RWPE2 (cell line): Measurements from ENCODE around the gene GRM4.

Experiments
- ATAC-seq: fragments of 200-7000 bp; cut with Tn5 transposase; 3 replicates; pipeline ENCODE4 v1.9.1; 2021; ENCODE audit warnings: low read depth
- DNase-seq: peaks from one replicate; pipeline ENCODE4 v3.0.0-alpha.2; 2020; ENCODE audit warnings: low spot score
- H3K27ac ChIP-seq: fragments of 450-650 bp; 2 replicates; pipeline ENCODE4 v1.5.1; 2017; ENCODE audit warnings: mild to moderate bottlenecking; ENCODE audit not compliant: poor library complexity, severe bottlenecking
- H3K27me3 ChIP-seq: fragments of 250-450 bp; sonication (Bioruptor Pico); 2 replicates; pipeline ENCODE4 v1.5.1; 2021; ENCODE audit warnings: mild to moderate bottlenecking, moderate library complexity; ENCODE audit not compliant: insufficient read depth, poor library complexity, severe bottlenecking
- H3K36me3 ChIP-seq: fragments of 250-450 bp; sonication (Bioruptor Pico); 2 replicates; pipeline ENCODE4 v1.5.1; 2020; ENCODE audit warnings: low read depth, mild to moderate bottlenecking, moderate library complexity
- H3K4me1 ChIP-seq: fragments of 250-450 bp; sonication (Bioruptor Pico); 2 replicates; pipeline ENCODE4 v1.5.1; 2021; ENCODE audit warnings: mild to moderate bottlenecking, moderate library complexity; ENCODE audit not compliant: insufficient read depth, poor library complexity, severe bottlenecking
- H3K4me3 ChIP-seq: fragments of 250-450 bp; sonication (Bioruptor Pico); 2 replicates; pipeline ENCODE4 v1.5.1; 2021; ENCODE audit warnings: mild to moderate bottlenecking, moderate library complexity; ENCODE audit not compliant: severe bottlenecking
- H3K9me3 ChIP-seq: fragments of 250-450 bp; sonication (Bioruptor Pico); 2 replicates; pipeline ENCODE4 v1.5.1; 2021; ENCODE audit warnings: mild to moderate bottlenecking, moderate library complexity; ENCODE audit not compliant: severe bottlenecking
- TF ChIP-seq, protein P1 (sequence below): fragments of 450-650 bp; IDR thresholded peaks from one replicate; pipeline ENCODE4 v1.5.1; 2017; ENCODE audit warnings: mild to moderate bottlenecking, moderate library complexity; ENCODE audit not compliant: poor library complexity, severe bottlenecking

GRM4 gene

DNA sequence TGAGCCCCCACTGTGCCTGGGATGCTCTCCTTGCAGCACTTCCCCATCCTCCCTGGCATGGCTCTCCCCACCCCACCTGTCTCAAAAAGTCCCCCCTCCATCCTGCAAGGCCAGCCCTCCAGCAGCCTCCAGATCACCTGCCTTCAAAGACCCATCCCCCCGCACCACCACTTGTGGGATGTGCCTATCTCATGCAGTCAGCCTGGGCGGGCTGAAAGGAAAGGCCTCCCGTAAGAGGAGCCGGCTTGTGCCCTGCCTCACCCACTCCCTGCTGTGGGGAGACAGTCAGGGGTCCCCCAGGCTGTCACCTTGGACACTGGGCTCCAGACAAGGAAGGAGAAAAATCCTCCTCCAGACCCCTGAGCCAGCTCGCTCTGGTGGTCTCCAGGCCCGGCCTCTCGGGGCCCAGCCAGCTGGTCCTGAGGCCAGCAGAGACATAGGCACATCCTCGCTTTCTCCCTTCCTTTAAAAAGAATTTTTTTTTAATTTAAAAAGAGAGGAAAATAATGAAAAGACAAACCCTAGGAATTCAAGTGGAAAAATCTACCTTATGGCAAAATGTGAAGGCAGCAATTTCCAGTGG, 77.3 kb downstream of the GRM4 start:
- Histone ChIP-seq H3K27ac (no peak overlapping the region), H3K27me3 (peaks cover 30% of the 10 kb centered on the region), H3K4me1 (no peaks in the 10 kb centered on the region), H3K36me3 (no peaks in the 10 kb centered on the region), H3K9me3 (no peaks in the 10 kb centered on the region), H3K4me3 (no peak overlapping the region)
- TF ChIP-seq, protein P1, sequence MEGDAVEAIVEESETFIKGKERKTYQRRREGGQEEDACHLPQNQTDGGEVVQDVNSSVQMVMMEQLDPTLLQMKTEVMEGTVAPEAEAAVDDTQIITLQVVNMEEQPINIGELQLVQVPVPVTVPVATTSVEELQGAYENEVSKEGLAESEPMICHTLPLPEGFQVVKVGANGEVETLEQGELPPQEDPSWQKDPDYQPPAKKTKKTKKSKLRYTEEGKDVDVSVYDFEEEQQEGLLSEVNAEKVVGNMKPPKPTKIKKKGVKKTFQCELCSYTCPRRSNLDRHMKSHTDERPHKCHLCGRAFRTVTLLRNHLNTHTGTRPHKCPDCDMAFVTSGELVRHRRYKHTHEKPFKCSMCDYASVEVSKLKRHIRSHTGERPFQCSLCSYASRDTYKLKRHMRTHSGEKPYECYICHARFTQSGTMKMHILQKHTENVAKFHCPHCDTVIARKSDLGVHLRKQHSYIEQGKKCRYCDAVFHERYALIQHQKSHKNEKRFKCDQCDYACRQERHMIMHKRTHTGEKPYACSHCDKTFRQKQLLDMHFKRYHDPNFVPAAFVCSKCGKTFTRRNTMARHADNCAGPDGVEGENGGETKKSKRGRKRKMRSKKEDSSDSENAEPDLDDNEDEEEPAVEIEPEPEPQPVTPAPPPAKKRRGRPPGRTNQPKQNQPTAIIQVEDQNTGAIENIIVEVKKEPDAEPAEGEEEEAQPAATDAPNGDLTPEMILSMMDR = no peak
- no peak for ATAC-seq
- no peak for DNase-seq

GRCh38 chr6:34067814-34068213, 78.1 kb downstream of the GRM4 start:
- no peaks in the 10 kb centered on the region for H3K4me1 ChIP-seq
- TF ChIP-seq, protein P1 = no peak
- ATAC-seq = no peak
- H3K27me3 ChIP-seq = peaks cover 30% of the 10 kb centered on the region
- H3K4me3 ChIP-seq = no peak overlapping the region
- H3K36me3 ChIP-seq = no peaks in the 10 kb centered on the region
- DNase-seq = no peak
- H3K27ac ChIP-seq = no peak overlapping the region
- no peaks in the 10 kb centered on the region for H3K9me3 ChIP-seq

- DNase-seq = no peak
- H3K4me3 ChIP-seq = no peak overlapping the region
- TF ChIP-seq, protein P1 = no peak
- no peak for ATAC-seq
- peaks cover 30% of the 10 kb centered on the region for H3K27me3 ChIP-seq
- H3K27ac ChIP-seq = no peak overlapping the region
- H3K4me1 ChIP-seq = no peaks in the 10 kb centered on the region
- H3K9me3 ChIP-seq = no peaks in the 10 kb centered on the region
- no peaks in the 10 kb centered on the region for H3K36me3 ChIP-seq
Observed at GRCh38 chr6:34066772-34067770, 78.8 kb downstream of the GRM4 start.

GRCh38 chr6:34066218-34066571, 79.7 kb downstream of the GRM4 start:
- H3K4me1 ChIP-seq = no peaks in the 10 kb centered on the region
- H3K36me3 ChIP-seq = no peaks in the 10 kb centered on the region
- TF ChIP-seq, protein P1 = no peak
- H3K9me3 ChIP-seq = no peaks in the 10 kb centered on the region
- peaks cover 30% of the 10 kb centered on the region for H3K27me3 ChIP-seq
- H3K4me3 ChIP-seq = no peak overlapping the region
- DNase-seq (no peak), ATAC-seq (no peak; the same call in 2 of the 3 replicates)
- no peak overlapping the region for H3K27ac ChIP-seq
